Islet of Langerhans (tissue), 1 donor: ENCODE results near the gene GPR42.
"Not testable (repeated sequence)": the region's sequence is repeated elsewhere in the genome, so short reads cannot be mapped to it uniquely, and the experiment has no call there.

ENCODE experiments used
- FAIRE-seq: peaks from one replicate; lab custom pipeline; 2011; peaks lifted over from hg19 to GRCh38; lab: Jason Lieb, UNC

GPR42 gene

DNA sequence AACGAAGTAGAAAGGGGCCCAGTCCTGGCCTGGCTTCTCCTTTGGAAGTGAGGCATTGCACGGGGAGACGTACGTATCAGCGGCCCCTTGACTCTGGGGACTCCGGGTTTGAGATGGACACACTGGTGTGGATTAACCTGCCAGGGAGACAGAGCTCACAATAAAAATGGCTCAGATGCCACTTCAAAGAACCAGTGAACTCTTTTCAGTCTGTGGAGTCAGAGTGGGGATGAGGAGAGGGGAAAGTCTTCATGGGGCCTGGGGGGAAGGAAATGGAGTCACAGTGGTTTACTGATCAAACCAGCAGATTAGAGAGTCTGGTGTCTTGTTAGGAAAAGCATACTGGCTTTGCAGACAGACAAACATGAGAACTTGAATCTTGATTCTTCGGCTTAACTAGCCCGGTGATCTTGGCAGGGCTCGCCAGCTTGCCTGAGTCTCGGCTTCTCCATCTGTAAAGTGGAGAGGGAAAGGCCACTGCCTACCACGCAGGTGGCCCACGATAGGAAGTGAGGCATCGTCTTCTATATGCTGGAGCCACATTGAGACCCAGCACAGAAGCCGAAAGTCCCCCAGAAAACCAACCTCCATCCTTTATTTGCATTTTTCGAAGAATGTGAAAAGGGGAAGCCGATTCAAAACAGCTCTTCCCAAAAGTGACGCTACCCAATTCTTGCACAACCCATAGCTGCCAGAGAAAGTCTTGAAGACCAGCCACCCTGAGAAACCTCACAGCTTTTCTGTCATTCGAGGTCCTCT lies 23.5 kb upstream of the GPR42 start, which contains the start of gene FFAR1:
Gene FFAR1 (plus strand): TSS at position 732 of the 759 bp plus-strand sequence. CDS start 3,650 bp downstream, outside the sequence.
- FAIRE-seq: no peak

DNA sequence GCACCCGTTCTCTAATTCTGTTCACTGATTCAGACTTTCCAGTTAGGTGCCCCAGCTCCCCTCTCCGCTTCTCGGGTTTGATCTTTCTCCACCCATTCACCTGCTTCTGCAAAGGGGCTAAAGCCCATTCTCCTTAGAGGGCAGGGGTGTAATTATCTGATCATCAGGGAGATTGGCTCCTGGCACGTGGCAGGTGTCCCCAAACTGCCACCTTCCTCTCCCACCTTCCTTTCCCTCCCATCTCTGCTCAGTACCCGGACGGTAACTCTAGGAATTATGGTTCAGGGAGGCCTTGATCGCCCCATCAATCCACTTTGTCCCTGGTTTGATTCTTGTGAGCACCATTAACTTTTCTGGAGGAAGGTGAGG lies 23.0 kb upstream of the GPR42 start:
- no peak for FAIRE-seq

GRCh38 chr19:35348911-35349611 lies 21.8 kb upstream of the GPR42 start:
- FAIRE-seq: no peak

DNA sequence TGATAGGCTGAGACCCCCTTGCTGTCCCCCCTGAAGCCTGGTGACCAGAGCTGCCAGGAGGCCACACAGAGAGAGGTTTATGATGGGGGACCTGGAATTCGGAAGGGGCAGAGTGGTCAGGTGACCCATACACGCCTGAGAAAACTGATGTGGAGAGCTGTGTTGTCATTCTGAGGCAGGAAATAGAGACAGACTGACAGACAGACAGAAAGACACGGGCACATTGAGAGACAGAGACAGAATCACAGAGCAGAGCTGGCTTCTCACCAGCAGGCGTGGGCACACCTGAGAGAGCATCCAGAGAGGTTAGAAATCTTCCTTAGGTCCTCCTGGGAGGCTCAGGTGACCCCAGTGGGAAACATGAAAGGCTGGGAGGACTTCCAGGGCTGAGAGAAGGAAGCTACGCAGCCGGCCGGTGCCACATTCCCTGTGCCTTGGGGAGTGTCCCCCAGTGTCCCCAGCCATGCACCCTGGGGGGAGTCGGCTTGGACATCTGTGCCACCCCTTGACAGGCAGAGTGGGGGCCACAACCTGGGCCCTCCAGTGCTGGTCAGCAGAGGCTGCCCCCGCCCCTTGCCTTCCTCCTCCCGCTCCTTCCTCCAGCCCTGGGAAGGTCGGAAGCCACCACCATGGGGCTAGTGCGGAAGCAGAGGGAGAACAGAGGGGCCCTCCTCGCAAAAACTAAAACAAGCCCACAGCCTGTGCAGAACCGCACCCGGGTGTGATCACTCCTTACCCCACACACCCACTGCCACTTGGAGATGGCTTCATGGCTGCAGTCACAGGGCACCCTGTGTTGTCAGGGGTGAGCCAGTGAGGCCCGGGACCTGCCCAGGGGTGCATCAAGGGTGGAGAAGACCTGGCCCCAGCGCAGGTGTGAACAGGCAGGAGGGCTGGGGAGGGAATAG lies 21.0 kb upstream of the GPR42 start:
- FAIRE-seq: no peak

- no peak for FAIRE-seq
These were observed 20.3 kb upstream of the GPR42 start for GRCh38 chr19:35350591-35350990.

GRCh38 chr19:35351411-35352176 lies 19.3 kb upstream of the GPR42 start:
- FAIRE-seq: no peak

GRCh38 chr19:35352177-35352447 lies 18.8 kb upstream of the GPR42 start:
- FAIRE-seq: no peak

GRCh38 chr19:35352448-35353304 lies 18.2 kb upstream of the GPR42 start:
- peak; percentile 90 for FAIRE-seq

DNA sequence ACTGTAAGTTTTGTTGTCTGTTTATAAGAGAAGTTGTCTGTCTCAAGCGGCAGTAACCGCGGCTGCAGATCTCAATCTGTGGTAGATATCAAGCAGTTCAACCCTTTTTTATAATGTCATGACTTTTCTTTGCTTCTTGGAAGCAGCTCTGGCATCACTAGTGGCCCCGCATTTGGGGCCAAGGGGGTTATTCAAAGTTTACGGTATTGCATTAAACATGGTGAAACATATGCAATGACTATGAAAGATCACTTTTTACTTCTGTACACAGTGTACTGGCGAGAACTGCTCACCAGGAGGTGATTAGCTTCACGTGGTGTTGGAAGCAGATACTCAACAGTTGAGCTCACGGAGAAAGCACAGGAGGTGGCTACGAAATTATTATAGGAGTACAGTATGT lies 17.2 kb upstream of the GPR42 start:
- FAIRE-seq: no peak

DNA sequence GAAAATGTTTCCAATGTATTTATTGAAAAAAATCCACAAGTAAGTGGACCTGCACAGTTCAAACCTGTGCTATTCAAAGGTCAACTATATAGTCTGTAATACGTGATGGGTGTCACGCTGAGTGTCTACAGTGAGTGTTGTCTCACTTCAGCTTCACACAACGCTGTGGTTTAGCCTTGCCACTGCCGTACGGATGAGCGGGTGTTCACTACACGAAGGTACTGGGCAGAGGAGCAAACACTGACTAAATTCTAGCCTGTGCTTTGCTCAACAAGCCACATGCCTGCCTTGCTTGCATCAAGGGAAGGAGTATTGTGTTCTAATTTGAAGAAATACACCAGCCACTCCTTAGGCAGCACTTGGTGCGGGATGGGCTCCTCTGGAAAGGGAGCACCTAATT lies 16.0 kb upstream of the GPR42 start:
- FAIRE-seq: no peak

DNA sequence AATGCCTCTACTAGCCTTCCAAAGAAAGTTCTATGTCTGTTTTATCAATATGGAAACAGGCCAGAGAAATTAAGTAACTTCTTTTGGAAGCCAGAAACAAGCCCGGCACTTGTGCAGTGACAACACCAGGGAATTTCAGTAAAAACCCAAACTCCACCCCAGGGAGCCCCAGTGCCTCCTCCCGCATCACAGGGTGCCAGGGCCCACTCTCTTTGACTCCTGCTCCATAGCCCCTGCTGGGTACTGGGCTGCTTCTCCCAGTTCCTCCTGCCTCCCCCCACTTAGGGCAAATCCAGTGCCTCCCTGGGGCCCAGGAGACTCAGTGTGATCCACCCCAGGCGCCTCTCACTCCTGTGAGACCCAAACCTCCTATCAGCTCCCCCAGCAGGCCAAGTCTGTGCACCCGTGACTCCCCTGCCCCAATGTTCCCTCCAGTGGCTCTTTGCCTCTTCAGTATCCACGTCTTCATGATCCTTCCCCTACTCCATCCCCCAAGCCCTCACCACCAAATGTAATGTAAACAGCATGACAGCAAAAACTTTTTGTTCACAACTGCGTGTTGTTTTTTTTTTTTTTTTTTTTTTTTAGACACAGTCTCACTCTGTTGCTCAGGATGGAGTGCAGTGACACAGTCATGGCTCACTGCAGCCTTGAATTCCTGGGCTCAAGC lies 14.9 kb upstream of the GPR42 start:
- FAIRE-seq: no peak

DNA sequence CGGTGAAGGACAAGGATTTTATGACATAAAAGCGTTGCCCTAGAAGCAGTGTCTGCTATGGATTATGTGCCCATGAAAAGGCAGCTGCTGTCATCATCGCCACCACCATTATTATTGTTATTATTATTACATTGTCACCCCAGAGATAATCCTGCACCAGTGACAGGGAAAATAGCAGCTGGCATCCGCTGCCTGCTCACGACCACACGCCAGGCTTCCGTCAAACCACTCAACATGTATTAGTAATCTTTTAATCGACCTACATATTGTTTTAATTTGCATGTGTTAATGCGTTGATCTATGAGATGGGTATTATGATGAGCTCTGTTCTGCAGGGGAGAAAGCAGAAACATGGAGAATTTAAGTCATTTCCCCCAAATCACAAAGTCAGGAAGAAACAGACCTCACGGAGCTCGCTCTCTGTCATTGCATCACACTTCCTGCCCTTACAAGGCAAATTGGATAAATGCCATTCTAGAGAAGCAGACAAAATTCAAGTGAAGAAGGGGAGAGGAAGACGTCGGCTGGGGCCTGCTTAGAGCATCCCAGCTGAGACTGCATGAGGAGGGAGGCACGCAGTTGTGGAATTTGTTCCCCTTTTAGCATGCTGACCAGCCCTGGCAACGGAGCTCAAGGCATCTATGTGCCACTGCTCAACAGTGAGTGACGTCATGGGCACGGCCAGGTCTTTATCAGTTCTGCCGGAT lies 12.8 kb upstream of the GPR42 start, which contains the start of gene FFAR3:
Gene FFAR3 (plus strand): TSS at position 594 of the 707 bp plus-strand sequence. CDS start 431 bp downstream, outside the sequence.
- FAIRE-seq: no peak

DNA sequence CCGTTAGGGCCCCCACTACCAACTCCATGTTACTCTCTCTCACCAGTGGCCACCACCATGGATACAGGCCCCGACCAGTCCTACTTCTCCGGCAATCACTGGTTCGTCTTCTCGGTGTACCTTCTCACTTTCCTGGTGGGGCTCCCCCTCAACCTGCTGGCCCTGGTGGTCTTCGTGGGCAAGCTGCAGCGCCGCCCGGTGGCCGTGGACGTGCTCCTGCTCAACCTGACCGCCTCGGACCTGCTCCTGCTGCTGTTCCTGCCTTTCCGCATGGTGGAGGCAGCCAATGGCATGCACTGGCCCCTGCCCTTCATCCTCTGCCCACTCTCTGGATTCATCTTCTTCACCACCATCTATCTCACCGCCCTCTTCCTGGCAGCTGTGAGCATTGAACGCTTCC lies 12.0 kb upstream of the GPR42 start:
- not testable (repeated sequence) for FAIRE-seq

- FAIRE-seq: not testable (repeated sequence)
These were observed 11.5 kb upstream of the GPR42 start for GRCh38 chr19:35359395-35359794.

DNA sequence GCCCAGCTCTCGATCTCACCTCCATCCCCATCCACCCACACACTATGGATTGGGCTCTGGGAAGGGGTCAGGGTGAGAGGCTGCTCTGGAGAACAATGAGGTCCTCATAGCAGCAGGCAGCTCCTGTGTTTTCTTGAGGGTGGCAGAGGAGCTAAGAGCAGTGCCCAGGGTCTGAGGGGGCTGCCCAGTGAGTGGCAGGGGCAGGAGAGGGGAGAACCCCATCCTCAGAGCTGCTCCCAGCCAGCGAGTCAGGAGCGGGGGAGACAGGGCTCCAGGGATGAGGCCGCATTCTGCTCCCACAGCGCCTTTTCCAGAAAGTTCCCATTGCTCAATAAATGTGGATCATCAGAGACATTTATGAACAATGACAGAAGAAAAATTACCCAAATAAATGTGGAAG lies 10.8 kb upstream of the GPR42 start:
- not testable (repeated sequence) for FAIRE-seq

DNA sequence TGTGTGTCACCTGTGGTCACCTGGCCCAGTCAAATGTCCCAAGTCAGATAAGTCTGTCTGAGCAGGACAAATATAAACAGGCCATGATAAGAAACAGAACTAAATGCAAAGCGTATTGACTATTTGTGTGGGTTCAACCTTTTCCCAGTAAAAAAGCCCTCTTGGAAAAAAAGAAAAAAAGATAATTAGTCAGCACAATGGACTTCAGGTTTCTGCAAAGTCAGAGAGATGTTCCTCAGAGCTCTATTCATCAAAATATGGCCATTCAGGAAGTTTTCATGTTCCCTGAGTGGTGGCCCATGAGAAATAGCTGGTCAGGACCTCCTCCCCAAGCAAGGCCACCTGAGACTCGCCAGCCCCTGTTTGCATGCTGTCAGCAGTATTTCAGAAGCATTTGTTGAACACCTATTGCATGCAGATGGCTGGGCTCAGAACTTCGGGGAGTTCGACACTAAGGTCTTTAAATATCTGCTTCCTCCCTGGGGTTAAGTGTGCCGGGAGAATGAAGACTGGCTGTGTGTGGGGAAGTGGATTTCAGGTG lies 9.9 kb upstream of the GPR42 start:
- no peak for FAIRE-seq

- FAIRE-seq: no peak
These were observed 8.4 kb upstream of the GPR42 start for GRCh38 chr19:35362261-35363000.

GRCh38 chr19:35363001-35363590 lies 7.8 kb upstream of the GPR42 start:
- no peak for FAIRE-seq
